CD4-positive, alpha-beta T cell treated with Interleukin-15 for 1 hour (primary cell): ENCODE results near the gene TEK.

Experiments
- DNase-seq: peaks from one replicate; pipeline ENCODE4 v3.0.0-alpha.2; 2020

The TEK gene

DNA sequence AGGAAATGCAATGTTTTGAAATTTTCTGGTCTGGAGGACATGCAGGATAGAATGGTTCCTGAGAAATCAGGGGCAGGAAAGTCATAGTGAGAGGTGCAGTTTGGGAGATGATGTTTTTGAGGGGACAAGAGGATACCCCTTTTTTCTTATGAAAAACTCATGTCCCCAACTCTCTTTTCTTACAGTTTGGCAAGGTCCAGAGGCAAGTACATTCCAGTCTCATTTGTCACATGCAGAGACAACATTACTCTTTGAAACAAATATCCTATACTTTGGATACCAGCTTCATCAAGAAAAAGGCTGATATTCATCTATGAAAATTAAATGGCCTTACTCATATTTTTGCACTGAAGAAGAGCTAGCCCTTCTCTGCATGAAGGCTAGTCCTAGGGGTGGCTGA lies 139.7 kb downstream of the TEK start:
- no peak for DNase-seq

DNA sequence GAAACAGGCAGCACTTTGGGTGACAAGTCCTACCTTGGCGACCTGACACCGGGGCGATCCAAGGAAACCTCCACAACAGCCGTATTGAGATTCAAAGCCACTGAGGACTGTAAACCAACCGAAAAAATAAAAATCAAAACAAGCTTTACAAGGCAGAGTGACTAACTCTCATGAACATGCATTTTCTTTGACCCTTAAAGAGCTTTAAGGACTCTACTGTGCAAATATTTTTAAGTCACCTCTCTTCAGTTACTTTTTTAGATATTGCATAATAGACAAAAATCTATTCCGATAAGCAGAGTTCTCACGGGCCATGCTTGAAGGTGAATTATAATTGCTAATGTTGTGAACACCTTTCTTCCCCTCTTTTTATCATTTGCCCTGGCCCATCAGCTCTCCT lies 149.6 kb downstream of the TEK start:
- DNase-seq, result no peak

DNA sequence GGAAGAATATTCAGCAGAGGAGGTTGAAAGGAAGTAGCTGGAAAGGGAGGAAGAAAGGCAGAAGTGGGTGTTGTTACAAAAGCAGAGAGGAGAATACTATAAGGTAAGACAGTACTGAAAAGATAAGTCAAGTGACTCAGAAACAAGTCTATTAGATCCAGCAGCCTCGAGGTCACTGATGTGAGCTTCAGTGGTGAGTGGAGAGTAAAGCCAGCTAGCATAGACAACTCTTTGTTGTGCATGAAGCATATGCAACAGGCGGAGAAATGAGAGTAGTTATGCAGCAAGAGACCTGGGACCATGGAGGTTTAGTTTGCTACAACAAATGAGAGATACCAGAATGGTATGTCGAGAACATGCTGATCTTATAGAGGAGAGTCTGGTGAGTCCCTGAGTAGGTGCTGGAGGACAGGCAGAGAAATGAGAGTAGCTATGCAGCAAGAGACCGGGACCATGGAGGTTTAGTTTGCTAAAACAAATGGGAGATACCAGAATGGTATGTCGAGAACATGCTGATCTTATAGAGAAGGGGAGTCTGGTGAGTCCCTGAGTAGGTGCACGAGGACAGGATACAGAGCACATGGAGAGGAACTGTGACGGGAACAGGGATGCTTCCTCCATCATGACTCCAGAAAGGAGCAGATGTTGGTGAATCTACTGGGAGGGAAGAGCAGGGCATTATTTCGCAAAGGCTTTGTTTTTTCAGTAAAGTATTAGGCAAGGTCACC lies 151.9 kb downstream of the TEK start:
- DNase-seq, result no peak

DNA sequence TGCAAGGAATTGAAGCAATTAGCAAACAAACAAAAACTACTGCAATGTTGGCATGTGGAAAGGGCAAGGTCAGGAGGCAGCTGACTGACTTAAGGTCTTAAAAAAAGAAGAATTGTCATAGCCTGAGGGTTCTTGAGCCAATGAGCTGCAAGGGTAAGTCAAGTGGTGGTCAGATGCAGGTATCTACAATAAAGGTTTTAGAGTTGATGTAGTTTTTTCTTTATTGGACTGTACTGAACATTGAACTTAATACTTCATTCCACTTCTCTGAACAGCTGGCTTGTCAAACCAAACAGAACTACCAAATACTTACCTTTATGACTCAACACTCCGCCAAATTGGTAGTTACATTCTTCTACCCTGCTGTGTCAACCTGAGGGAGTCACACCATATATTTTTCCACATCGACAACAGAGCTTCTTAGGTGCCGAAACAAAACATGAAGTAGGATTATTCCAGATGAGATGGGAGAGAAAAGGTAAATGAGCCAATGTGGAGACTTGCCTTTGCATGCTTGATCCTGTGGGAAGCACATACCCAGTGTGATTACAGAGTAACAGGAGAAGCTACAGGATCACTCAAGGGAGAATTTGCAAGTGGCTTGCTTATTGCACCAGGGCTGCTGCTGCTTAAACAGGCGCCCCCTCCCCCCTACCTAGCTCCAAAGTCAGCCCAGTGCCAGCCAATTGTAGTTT lies 152.6 kb downstream of the TEK start:
- DNase-seq, result no peak

- DNase-seq, result no peak
Measured at GRCh38 chr9:27272103-27272502, 163.1 kb downstream of the TEK start.

GRCh38 chr9:27273186-27273585 lies 164.2 kb downstream of the TEK start:
- no peak for DNase-seq

- no peak for DNase-seq
Measured at GRCh38 chr9:27276193-27277030, 167.4 kb downstream of the TEK start.

- DNase-seq, result no peak
Measured at GRCh38 chr9:27278374-27278773, 169.3 kb downstream of the TEK start.

GRCh38 chr9:27279611-27280010 lies 170.6 kb downstream of the TEK start:
- no peak for DNase-seq
